Fibroblast of the aortic adventitia (primary cell): ENCODE measurements around the gene PLSCR5. TPM values are rescaled to one million over a fixed set of nuclear protein-coding genes. Genes with fewer than 3 reads are reported as not detected.
A peak's percentile ranks its signal among the peaks of the same experiment; 100 is the strongest.

Experiments used
- DNase-seq: peaks from one replicate; pipeline ENCODE4 v3.0.0-alpha.2; 2010; ENCODE audit warnings: low read depth
- H3K4me3 ChIP-seq: 2 replicates; pipeline ENCODE4 v1.5.1; 2011; ENCODE audit warnings: low read depth, mild to moderate bottlenecking, control low read depth, low read length, moderate library complexity
- total RNA-seq: library from RNA; depleted of rRNA; stranded (reverse); fragments of >200 nt; gene quantifications from 2 replicates; pipeline ENCODE4 v1.2.3, GENCODE V29; 2012; ENCODE audit warnings: low replicate concordance
- TF ChIP-seq, protein P1 (sequence below): IDR thresholded peaks from 2 replicates; pipeline ENCODE4 v1.5.1; 2011; ENCODE audit warnings: mild to moderate bottlenecking, low read length, control low read depth, inconsistent platforms; ENCODE audit not compliant: insufficient read depth

Gene PLSCR5
- total RNA-seq, 1 donor = not detected

DNA sequence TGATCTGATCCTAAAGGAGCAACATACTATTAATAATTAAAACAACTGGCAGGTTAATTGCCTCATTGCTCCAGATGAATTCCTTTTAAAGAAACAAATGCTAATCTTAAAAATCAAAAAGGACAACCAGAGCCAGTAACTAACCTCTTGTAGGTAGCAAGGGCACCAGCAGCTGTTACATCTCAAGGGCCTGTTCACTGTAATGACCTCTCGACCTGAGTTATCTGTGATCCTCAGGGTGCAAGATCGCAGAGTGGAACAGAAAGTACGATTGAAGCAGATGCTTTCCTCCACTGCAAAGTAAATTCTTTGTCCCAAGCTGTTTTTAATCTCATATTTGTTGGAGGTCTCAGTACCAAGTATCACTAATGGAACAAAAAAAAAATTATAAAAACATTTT, 11.4 kb downstream of the PLSCR5 start:
- DNase-seq = no peak
- TF ChIP-seq, protein P1, sequence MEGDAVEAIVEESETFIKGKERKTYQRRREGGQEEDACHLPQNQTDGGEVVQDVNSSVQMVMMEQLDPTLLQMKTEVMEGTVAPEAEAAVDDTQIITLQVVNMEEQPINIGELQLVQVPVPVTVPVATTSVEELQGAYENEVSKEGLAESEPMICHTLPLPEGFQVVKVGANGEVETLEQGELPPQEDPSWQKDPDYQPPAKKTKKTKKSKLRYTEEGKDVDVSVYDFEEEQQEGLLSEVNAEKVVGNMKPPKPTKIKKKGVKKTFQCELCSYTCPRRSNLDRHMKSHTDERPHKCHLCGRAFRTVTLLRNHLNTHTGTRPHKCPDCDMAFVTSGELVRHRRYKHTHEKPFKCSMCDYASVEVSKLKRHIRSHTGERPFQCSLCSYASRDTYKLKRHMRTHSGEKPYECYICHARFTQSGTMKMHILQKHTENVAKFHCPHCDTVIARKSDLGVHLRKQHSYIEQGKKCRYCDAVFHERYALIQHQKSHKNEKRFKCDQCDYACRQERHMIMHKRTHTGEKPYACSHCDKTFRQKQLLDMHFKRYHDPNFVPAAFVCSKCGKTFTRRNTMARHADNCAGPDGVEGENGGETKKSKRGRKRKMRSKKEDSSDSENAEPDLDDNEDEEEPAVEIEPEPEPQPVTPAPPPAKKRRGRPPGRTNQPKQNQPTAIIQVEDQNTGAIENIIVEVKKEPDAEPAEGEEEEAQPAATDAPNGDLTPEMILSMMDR = no peak
- H3K4me3 ChIP-seq = no peak overlapping the region

DNA sequence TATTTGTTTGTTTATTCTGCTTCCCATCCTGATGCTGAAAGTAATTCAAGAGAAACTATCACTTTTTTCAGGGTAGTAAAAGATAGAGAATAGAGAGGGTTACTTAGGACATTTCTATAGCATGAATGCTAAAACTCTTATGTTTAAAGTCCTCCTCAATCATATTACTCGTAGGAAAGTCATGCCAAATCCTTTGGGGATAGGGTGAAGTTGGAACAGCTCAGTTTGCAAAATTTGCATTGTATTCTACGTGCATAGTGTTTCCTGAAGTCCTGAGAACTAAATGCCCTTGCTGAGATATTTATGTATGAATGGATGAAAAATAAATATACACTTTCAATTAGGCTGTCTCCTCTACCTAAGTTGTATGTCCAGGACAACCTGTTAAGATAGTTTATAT, 14.6 kb downstream of the PLSCR5 start:
- peak; percentile 52 for DNase-seq
- no peak overlapping the region for H3K4me3 ChIP-seq
- TF ChIP-seq, protein P1 = no peak

DNA sequence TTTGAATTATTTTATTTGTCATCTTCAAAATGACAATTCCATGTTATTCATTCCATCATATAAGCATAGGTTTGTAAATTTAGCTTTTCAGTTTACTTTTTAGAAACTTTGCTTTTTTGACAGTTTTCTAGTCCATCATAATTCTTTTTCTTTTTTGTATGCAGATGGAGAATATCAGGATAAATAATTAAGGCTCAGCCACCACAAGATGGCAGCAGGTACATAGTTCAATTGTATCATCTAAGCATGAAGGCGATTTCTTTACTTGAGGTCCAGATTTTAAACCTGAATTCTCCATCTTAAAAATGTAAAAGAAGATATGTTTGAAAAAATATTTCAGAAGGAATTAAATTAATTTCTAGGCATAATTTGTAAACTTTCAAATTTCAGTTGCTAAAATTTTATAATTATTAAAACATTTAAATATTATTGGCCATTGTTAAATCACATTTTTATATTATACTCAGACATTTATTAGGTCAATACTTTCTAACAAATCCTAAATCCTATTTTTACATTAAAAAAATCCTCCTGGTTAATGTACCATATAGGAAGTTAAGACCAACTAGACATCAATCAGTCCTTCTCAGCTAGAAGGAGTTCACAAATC, 15.1 kb downstream of the PLSCR5 start:
- TF ChIP-seq, protein P1 = peak; percentile 56
- peak; percentile 76 for DNase-seq
- no peak overlapping the region for H3K4me3 ChIP-seq

DNA sequence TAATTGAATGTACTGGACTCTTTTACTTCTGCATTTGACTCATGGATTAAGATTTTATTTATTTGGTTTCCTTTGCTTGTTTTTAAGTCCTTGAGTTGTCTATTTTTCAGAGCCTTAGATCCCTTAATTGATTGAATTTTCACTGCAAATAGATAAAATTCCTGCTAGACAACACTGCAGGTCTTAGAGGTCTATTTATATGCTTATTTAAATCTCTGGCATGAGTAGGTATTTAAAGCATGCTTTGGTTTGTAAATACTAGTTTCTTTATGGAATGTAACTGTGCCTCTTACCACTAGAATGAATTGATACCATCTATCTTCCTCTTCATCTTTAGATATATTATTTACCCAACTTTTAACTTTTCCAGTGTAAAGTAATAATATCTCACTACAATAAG, 20.0 kb downstream of the PLSCR5 start:
- no peak overlapping the region for H3K4me3 ChIP-seq
- TF ChIP-seq, protein P1 = no peak
- no peak for DNase-seq

DNA sequence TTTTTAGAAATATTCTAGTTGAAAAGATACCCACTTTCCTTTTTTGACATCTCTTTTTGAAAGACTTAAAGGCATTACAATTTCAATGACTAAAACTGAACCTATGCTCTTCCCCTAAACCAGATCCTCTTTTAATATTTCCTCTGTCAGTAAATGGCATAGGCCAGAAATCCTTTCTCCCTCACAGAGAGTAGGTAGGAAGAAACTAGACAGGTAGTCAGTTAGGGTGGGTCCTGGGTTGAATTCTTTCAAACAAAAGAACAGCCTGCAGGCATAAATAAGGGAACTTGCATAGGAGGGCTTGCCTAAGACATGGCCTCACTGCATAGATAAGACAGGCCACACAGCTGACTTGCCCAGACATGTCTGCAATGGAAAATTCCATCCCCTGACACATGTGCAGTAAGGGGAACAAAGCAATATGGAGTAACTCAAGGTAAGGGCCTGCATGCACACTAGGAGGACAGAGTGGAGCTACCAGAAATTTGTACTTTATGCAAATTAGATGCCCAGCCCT, 23.1 kb downstream of the PLSCR5 start:
- peak; percentile 52 for DNase-seq
- H3K4me3 ChIP-seq = no peak overlapping the region
- TF ChIP-seq, protein P1 = no peak

DNA sequence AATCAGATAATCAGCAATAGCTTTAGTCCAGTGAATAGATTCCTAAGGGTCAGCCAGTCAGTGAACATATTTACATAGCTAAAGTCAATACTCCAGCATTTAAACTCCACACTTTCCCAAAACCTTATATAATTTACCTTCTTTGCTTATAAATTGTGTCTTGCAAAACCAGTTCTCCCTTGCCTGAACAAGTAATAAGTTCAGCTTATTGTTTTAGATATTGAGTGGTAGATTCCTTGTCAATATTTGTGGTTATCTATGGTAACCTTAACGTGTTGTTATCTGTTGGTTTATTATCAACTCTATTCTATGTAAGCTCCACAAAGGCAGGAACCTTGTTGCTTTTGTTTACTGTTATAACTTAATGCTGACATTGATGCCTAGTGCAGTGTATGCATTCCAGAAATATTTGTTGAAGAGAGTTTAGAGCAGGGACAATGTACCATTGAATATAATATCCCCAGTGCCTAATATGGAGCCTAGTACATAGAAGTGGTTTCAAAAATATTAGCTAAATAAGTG, 24.0 kb downstream of the PLSCR5 start:
- TF ChIP-seq, protein P1 = no peak
- no peak overlapping the region for H3K4me3 ChIP-seq
- DNase-seq = no peak

DNA sequence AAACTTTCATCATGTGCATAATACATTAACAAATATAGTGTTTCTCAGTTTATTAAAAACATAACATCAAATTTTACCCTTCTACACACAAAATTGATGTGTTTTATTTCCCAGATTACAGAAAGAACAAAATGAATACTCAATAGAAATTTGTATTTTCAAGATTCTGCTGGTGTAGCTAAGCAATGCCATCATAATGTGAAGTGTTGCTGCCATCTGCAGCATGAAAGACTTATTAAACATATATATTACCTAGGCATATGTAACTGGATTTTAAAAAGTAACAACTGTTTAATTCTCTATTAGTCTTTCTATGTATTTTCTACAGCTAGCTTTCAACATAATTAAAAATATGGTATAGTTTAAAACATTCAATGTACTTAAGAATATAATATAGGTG, 27.5 kb downstream of the PLSCR5 start:
- TF ChIP-seq, protein P1 = peak; percentile 30
- no peak overlapping the region for H3K4me3 ChIP-seq
- peak; percentile 88 for DNase-seq
